ENCODE measurements around the gene TXLNA.

The TXLNA gene

GRCh38 chr1:32186077-32186476 is 6.6 kb downstream of the TXLNA start:
- DNase-seq: no peak

DNA sequence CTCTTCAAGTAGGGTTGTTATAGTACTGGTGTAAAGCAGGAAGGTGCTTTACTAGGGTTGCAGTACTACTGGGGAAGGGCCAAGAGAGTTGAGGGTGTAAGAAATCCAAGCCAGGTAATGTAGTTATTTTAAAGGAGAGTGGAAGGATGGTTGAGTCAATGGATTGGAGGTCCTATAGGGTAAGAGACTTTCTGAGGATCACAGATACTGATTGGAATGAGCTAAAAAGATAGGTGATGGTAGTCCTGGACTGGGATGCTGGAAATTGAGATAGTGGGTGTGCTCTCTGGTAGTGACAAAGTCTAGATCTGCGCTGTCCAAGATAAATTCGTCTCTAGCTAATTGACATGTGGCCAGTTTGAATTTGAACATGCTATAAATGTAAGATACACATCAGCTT is 7.0 kb downstream of the TXLNA start:
- DNase-seq: no peak

GRCh38 chr1:32187850-32188249 is 8.4 kb downstream of the TXLNA start:
- DNase-seq: no peak

DNA sequence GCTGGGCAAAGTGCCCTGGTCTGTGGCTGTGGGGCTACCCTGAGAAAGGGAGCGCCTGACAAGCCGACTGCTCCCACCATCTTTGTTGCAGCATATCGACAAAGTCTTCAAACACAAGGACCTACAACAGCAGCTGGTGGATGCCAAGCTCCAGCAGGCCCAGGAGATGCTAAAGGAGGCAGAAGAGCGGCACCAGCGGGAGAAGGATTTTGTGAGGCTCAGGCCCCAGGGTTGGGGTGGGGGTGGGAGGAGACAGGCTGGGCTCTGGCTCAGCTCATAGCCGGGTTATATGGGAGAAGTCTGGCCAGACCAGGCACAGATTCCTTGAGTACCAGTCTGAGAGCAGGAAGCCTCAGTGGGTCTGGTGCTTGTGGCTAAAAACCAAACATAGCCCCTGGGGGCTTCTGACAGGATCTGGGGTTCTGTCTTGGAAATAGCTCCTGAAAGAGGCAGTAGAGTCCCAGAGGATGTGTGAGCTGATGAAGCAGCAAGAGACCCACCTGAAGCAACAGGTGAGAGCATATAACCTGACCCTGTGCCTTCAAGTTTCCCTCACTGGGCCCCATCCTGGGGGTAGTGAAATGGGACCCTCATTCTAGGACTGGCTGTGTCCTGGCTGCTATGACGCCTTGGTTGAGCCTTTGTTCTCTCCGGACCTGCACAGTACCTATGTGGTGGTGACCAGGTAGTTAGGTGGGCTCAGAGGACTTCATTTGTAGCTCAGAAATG is 12.9 kb downstream of the TXLNA start:
- DNase-seq: no peak

- DNase-seq: no peak
Observed at GRCh38 chr1:32194984-32195383, 15.5 kb downstream of the TXLNA start.

DNA sequence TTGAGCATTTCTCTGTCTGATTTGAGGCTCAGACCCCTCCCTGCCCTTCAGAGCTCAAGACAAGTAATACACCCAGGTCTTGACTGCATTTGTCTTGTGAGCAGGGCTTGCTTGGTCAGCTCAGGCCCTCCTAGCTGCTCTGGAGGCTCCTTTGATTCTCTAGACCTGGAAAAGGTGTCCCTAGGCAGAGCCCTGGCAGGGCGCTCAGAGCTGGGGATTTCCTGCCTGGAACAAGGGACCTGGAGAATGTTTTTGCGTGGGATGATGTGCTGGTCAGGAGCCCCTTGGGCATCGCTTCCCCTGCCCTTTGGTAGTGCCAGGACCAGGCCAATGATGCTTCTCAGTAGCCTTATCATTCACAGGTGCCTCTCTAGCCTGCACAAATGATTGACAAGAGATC is 16.1 kb downstream of the TXLNA start:
- DNase-seq: no peak

DNA sequence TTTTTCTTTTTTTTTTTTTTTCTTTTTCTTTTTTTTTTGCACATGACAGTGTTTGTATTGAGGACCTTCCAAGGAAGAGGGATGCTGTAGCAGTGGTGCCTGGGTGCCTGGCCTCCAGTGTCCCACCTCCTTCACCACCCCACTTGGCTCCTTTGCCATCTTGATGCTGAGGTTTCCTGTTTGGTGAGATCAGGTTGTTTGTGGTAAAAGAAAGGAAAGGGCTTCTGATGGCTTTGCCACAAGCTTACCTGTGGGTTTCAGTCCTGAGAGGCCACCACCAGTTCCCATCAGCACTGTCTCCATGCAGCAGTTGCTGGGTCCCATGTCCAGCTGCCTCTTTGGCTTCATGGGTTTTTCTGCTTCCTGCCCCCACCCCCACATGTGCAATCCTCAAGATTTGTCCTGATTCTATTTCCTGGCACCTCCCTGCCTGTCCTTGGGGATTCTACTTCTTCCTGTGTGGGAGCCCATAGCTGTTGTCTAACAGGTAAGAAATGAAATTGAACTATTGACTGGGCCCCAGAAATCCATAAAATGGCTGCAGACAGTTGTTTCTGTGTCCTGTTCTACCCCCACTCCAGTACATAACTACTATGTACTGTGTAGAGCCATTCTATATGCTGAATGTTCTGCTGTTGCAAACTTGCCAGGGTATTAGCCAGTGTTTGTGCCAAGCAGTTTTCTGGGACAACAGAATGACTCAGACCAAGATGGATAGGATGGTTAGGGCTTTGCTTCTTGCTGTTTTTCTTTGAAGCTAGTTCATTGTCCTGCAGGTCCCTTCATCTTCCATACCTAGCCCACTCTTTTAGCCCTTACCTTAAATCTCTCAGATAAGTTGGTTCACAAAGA is 16.7 kb downstream of the TXLNA start:
- no peak for DNase-seq

DNA sequence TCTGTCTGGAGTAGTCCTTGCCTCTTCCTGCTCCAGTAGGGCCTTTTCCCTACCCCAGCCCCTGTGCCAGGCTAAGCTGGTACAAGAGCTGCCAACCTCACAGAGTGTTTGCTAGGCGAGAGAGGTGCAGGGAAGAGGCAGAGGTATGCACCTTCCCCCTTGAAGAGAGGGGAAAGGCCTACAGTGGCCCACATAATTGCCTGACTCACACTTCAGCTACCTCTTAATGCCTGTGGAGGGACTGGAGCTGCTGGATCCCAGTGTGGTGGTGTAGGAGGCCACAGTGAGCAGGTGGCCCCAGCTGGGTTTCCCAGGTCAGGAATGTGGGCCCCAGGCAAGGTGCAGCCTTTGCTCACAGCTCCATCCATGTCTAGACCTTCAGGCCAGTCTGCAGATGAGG is 17.6 kb downstream of the TXLNA start:
- no peak for DNase-seq

GRCh38 chr1:32197837-32198236 is 18.4 kb downstream of the TXLNA start:
- no peak for DNase-seq

DNA sequence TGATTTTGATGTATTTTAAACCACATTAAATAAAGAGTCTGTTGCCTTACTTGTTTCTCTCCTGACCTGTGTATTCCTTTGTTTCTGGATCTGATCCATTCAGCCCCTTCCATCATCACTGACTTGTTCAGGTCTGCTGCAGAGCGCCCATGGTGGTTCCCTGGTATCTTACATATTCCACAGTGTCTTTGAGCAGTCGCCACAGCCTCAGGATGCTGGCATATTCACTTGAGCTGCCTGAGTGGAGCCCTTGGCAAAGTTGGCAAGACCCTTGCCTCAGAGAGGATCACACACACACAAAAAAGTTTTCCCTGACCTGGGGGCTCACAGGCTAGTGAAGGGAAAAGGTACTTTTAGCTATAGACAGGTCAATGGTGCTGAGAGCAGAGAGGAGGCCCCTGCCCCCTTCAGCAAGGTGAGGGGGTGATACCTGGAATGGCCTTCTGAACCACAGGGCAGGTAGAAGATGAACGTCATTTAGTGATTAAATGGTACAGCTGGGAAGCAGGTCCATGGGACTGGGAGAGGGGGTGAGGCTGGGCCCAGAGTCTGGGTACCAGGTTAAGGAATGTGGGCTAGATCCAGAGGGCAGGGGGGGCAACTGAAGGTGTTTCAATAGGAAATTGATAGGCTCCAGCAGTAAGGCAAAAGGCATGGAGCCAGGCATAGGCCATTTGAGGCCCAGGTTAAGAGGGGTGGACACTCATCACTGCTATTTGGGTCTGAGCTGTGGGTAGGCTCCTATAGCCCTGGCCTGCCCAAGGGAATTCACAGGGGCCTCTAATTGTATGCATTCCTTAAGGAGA is 19.0 kb downstream of the TXLNA start:
- DNase-seq: no peak

GRCh38 chr1:32199043-32199716 is 19.7 kb downstream of the TXLNA start:
- DNase-seq: no peak

DNA sequence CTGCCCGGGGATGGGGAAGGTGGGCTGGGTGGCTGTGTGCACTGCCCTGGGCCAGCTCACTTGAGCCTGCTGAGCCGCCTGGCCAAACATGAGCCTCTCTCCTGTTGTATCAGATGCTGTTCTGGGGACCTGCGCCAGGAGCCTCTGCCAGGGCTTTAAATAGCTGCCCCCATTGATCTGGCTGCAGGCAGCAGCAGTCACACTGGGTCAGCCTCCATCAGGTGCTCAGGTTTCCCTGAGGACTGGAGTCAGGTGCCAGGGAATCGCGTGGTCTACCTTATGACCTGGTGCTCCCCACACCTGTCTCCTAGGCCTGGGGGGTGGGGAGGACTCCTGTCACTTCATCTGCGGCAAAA is 20.2 kb downstream of the TXLNA start:
- DNase-seq: peak; percentile 8

GRCh38 chr1:32200226-32201010 is 20.9 kb downstream of the TXLNA start, which contains the start of gene CCDC28B:
Gene CCDC28B (plus strand): TSS chr1:32200595. CDS start chr1:32201936, 1,341 bp downstream.
- DNase-seq: peak; percentile 58

GRCh38 chr1:32201011-32201855 is 21.8 kb downstream of the TXLNA start:
- DNase-seq: peak; percentile 11

DNA sequence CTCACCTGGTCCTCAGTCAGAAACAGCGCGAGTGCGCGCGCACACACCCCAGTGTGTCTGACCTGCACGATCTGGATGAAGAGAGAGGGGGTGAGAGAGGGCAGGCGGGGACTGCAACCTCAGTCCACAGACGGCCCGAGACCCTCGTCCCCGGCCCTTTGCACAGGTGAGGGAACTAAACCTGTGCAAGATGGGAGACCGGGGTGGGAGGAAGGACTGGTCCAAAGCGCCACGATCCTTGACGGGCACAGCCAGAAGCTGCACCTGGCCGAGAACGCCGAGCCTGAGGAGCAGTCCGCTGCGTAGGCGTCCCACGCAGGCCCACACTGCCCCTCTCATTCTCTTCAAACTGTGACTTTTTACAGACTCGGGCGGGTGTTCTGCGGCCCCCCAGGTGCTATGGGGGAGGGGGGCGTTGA is 25.5 kb downstream of the TXLNA start:
- no peak for DNase-seq

GRCh38 chr1:32205401-32206370 is 26.2 kb downstream of the TXLNA start, which contains the start of gene IQCC:
Gene IQCC (plus strand): TSS chr1:32205671. CDS start chr1:32205682, 11 bp downstream.
- DNase-seq: peak; percentile 92

- DNase-seq: no peak
Observed at GRCh38 chr1:32208469-32208868, 29.0 kb downstream of the TXLNA start.

- DNase-seq: no peak
Observed at GRCh38 chr1:32208891-32209328, 29.4 kb downstream of the TXLNA start, which contains the start of gene DCDC2B. Gene DCDC2B (plus strand): TSS chr1:32209089. CDS start chr1:32209094, 5 bp downstream.
